Epidermal melanocyte (primary cell): ENCODE data around the gene VPS51.
"Not testable (repeated sequence)": the region's sequence is repeated elsewhere in the genome, so short reads cannot be mapped to it uniquely, and the experiment has no call there.

Experiments used
- DNase-seq: peaks from one replicate; pipeline ENCODE4 v3.0.0; 2011; ENCODE audit warnings: low spot score; ENCODE audit not compliant: insufficient read length

Gene VPS51

GRCh38 chr11:65133724-65134123 lies 37.7 kb downstream of the VPS51 start:
- no peak for DNase-seq

GRCh38 chr11:65134240-65134951 lies 38.4 kb downstream of the VPS51 start, which contains the start of gene SYVN1:
Gene SYVN1 (minus strand): TSS chr11:65134519. CDS start chr11:65133601, 918 bp downstream.
- DNase-seq, result peak; percentile 93

GRCh38 chr11:65134952-65135632 lies 39.1 kb downstream of the VPS51 start:
- peak; percentile 98 for DNase-seq

GRCh38 chr11:65135633-65136145 lies 39.7 kb downstream of the VPS51 start:
- no peak for DNase-seq

- DNase-seq, result no peak
Observed at GRCh38 chr11:65136515-65137096, 40.6 kb downstream of the VPS51 start.

GRCh38 chr11:65141896-65142494 lies 46.0 kb downstream of the VPS51 start:
- DNase-seq, result no peak

- DNase-seq, result no peak
Observed at GRCh38 chr11:65147352-65148075, 51.5 kb downstream of the VPS51 start.

GRCh38 chr11:65148657-65149056 lies 52.6 kb downstream of the VPS51 start:
- no peak for DNase-seq

GRCh38 chr11:65150131-65150508 lies 54.1 kb downstream of the VPS51 start:
- not testable (repeated sequence) for DNase-seq

GRCh38 chr11:65150509-65151299 lies 54.7 kb downstream of the VPS51 start:
- DNase-seq, result peak; percentile 35

GRCh38 chr11:65151331-65151899 lies 55.4 kb downstream of the VPS51 start:
- DNase-seq, result no peak

GRCh38 chr11:65152122-65152521 lies 56.1 kb downstream of the VPS51 start:
- no peak for DNase-seq

- no peak for DNase-seq
Observed at GRCh38 chr11:65156256-65156655, 60.2 kb downstream of the VPS51 start.

- no peak for DNase-seq
Observed at GRCh38 chr11:65156926-65157325, 60.9 kb downstream of the VPS51 start.

GRCh38 chr11:65157336-65157735 lies 61.3 kb downstream of the VPS51 start:
- DNase-seq, result no peak

GRCh38 chr11:65159012-65159411 lies 63.0 kb downstream of the VPS51 start:
- DNase-seq, result no peak

- DNase-seq, result no peak
Observed at GRCh38 chr11:65160643-65161042, 64.6 kb downstream of the VPS51 start.
